Activated naive CD4-positive, alpha-beta T cell treated with anti-CD3 and anti-CD28 coated beads, Interleukin-2, amount 50 U/mL, for 16 hours (primary cell): Measurements from ENCODE around the gene DCLRE1B.
A peak's percentile ranks its signal among the peaks of the same experiment; 100 is the strongest.

Experiments
- DNase-seq: peaks from one replicate; pipeline ENCODE4 v3.0.0-alpha.2; 2020

The DCLRE1B gene

GRCh38 chr1:113887402-113888175 lies 17.5 kb upstream of the DCLRE1B start, which contains the start of gene BCL2L15:
Gene BCL2L15 (minus strand): TSS chr1:113887581. CDS start chr1:113887375, 206 bp downstream.
- no peak for DNase-seq

DNA sequence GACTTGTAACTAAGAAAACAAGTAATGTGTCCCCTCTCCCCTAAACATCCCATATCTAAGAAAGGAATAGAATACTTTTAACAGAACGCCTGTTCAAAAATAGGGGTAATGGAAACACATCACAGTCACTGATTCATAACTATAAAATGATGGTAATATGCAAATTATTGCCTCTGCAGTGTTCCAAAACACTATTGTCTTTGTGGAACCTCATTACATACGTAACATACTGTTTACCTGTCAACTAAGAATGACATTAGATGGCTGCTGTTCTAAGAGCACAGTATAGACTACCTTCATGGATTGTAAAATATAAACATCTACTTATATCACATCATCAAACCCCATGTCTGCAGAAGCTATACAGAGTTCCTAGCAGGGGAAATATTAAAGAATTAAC lies 14.3 kb upstream of the DCLRE1B start:
- no peak for DNase-seq

GRCh38 chr1:113891631-113892220 lies 13.4 kb upstream of the DCLRE1B start:
- no peak for DNase-seq

DNA sequence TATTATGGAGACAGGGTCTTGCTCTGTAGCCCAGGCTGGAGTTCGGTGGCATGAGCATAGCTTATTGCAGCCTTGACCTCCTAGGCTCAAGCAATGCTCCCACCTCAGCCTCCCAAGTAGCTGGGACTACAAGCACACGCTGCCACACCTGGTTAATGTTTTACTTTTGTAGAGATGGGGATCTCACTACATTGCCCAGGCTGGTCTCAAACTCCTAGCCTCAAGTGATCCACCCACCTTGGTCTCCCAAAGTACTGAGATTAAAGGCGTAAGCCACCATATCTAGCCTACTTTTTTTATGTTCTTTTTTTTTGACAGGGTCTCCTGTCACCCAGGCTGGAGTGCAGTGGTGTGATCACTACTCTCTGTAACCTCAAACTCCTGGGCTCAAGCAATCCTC lies 11.9 kb upstream of the DCLRE1B start:
- DNase-seq: no peak

- no peak for DNase-seq
Measured at GRCh38 chr1:113895098-113895497, 10.0 kb upstream of the DCLRE1B start.

- DNase-seq: no peak
Measured at GRCh38 chr1:113895961-113896360, 9.2 kb upstream of the DCLRE1B start.

GRCh38 chr1:113898241-113898814 lies 6.8 kb upstream of the DCLRE1B start:
- no peak for DNase-seq

GRCh38 chr1:113899111-113899510 lies 6.0 kb upstream of the DCLRE1B start:
- no peak for DNase-seq

- no peak for DNase-seq
Measured at GRCh38 chr1:113901191-113901590, 3.9 kb upstream of the DCLRE1B start.

- DNase-seq: peak; percentile 22
Measured at GRCh38 chr1:113903501-113904292, 1.4 kb upstream of the DCLRE1B start.

- peak; percentile 67 for DNase-seq
Measured at GRCh38 chr1:113904293-113904673, 843 bp upstream of the DCLRE1B start.

DNA sequence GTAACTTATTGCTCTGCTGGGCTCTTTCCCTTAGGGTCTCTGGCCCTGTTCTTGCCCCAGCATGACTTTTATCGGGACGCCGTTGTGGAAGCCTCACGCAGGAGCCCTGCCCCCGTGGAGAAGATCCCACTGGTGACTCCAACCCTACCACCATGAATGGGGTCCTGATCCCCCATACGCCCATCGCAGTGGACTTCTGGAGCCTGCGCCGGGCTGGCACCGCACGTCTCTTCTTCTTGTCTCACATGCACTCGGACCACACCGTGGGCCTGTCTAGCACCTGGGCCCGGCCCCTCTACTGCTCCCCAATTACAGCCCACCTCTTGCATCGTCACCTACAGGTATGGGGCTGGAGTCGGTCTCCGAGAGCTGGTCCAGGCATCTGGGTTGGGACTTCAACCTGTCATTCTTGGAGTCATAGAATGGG lies 322 bp downstream of the DCLRE1B start:
- peak; percentile 27 for DNase-seq

DNA sequence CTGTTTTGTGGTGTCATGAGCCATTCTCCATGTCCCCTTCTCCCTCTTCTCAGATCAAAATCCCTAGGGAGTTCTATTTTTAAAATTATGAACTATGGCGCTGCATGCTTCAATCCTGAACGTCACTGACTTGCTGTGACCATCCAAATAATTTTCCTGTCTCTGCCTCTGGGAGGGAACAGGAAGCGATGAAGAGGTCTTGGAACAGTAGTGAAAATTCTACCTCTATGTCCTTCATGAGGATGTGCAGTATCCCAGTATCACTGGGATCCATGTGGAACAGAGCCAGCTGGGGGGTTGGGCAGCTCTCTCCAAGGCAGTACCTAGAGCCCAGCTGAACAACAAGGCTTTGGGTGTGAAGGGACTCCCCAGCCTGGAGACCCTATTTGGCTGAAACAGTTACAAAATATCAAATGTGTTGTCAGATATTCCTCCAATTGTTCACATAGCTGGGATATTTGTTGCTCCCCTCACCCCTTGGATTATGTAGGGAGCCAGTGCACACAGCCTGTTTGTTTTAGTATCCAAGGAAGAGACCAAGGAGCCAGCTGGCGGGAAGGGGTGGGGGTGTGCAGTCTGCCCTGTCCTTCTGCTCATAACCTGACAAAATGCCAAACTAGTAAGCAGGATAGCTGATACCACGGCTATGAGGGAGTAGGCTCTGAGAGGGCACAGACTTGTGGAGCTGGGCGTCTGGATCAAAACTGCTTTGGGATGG lies 7.6 kb downstream of the DCLRE1B start:
- DNase-seq: no peak

GRCh38 chr1:113913312-113913668 lies 8.2 kb downstream of the DCLRE1B start:
- no peak for DNase-seq

GRCh38 chr1:113913887-113914664 lies 8.9 kb downstream of the DCLRE1B start:
- DNase-seq: no peak

DNA sequence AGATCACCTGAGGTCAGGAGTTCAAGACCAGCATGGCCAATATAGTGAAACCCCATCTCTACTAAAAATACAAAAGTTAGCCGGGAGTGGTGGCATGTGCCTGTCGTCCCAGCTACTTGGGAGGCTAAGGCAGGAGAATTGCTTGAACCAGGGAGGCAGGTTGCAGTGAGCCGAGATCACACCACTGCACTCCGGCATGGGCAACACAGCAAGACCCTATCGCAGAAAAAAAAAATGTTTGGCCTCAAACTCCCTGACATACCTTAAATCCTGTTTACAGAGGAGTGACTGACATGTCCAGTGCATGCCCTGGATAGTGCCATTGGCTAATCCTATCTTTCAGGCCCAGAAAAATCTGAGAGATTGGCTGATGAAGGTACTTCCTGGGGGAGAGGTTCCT lies 11.8 kb downstream of the DCLRE1B start:
- DNase-seq: no peak

GRCh38 chr1:113917400-113918082 lies 12.4 kb downstream of the DCLRE1B start:
- no peak for DNase-seq

DNA sequence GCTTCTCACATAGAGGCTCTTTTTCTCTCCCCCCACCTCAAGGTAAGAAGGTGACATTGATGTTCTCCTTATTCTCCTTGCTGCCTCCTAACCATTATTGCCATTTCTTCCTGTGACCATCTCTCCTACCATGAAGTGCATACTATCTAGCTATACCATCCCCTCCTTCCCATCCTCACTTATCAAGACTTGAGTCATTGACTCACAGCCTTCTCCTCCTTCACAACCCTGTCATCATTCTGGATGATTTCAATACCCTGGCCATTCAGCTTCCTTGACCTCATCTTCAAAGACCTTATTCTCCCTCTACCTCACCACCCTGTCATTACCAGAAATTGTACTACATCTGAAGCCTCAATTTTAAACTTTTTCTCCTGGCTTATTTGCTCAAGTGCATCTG lies 13.1 kb downstream of the DCLRE1B start:
- DNase-seq: no peak

DNA sequence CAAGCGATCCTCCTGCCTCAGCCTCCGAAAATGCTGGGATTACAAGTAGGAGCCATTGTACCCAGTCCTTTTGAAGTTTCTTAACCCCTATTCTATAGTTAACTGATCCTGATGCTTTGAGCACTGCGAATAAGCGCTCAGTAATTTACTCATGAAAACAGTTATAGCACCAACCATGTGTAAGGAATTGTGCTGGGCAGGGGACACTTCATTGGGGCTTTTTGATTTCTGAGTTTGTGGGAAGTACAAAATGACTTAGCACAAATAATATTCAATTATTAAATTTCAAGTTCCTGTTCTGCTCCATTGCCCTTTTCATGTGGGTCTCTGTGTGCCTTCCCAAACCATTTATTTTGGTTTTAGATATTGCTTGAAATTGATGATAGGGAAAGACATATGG lies 17.8 kb downstream of the DCLRE1B start:
- DNase-seq: no peak

GRCh38 chr1:113924473-113924872 lies 19.3 kb downstream of the DCLRE1B start:
- DNase-seq: no peak

- no peak for DNase-seq
Measured at GRCh38 chr1:113928187-113928930, 23.2 kb downstream of the DCLRE1B start.
